Placental epithelial cell (primary cell): ENCODE measurements around the gene GPR50. TPM values are rescaled to one million over a fixed set of nuclear protein-coding genes. Genes with fewer than 3 reads are reported as not detected.

ENCODE experiments used
- small RNA-seq: library from RNA; depleted of rRNA; stranded (forward); fragments of <200 nt; gene quantifications from one replicate; pipeline ENCODE3, GENCODE V24; 2012
- total RNA-seq: library from RNA; depleted of rRNA; stranded (reverse); fragments of >200 nt; gene quantifications from 2 replicates; pipeline ENCODE4 v1.2.3, GENCODE V29; 2012

The GPR50 gene
- total RNA-seq, result not detected in 2 replicates

GRCh38 chrX:151176231-151176750 is at the start of gene GPR50:
Gene GPR50 (plus strand): TSS chrX:151176584. CDS start chrX:151176722, 138 bp downstream.

Small RNA genes within 50 kb of the gene (small RNA-seq; reads per million reads assigned to genes)
- not detected for gene MIR4330

Other genes with a start within 250 kb of the GPR50 start
- gene HMGB3, start 193.2 kb upstream of the GPR50 start, total RNA-seq, result 8.2 and 12.9 TPM in 2 replicates
- 29.1 and 45.1 TPM in 2 replicates for gene VMA21, start 220.6 kb downstream of the GPR50 start, total RNA-seq